Progenitor cell of endocrine pancreas (in vitro differentiated cells): ENCODE results near the gene PLCH1. TPM values are rescaled to one million over a fixed set of nuclear protein-coding genes. Genes with fewer than 3 reads are reported as not detected.

ENCODE experiments used
- DNase-seq: peaks from one replicate; pipeline ENCODE4 v3.0.0; 2021; ENCODE audit warnings: low spot score; ENCODE audit not compliant: unreplicated experiment
- H3K27ac Mint-ChIP-seq: 2 replicates; pipeline ENCODE4 v1.8.0; 2021; ENCODE audit warnings: mild to moderate bottlenecking, moderate library complexity, mixed read lengths
- H3K27me3 Mint-ChIP-seq: 2 replicates; pipeline ENCODE4 v1.8.0; 2021; ENCODE audit warnings: mixed read lengths
- H3K36me3 Mint-ChIP-seq: 2 replicates; pipeline ENCODE4 v1.8.0; 2022; ENCODE audit warnings: mixed read lengths; ENCODE audit not compliant: insufficient read depth
- H3K4me1 Mint-ChIP-seq: 2 replicates; pipeline ENCODE4 v1.8.0; 2021; ENCODE audit warnings: low read depth, mixed read lengths
- H3K4me3 Mint-ChIP-seq: 2 replicates; pipeline ENCODE4 v1.8.0; 2021; ENCODE audit warnings: low read depth, mild to moderate bottlenecking, moderate library complexity, mixed read lengths
- H3K9me3 Mint-ChIP-seq: 2 replicates; pipeline ENCODE4 v1.8.0; 2021; ENCODE audit warnings: low read depth, mixed read lengths
- CTCF ChIP-seq: fragments of 200-600 bp; sonication (generic); IDR thresholded peaks from one replicate; pipeline ENCODE4 v1.5.0; 2021; ENCODE audit warnings: antibody characterized with exemption, mild to moderate bottlenecking; ENCODE audit not compliant: unreplicated experiment
- total RNA-seq: library from RNA; stranded (reverse); gene quantifications from 2 replicates; pipeline ENCODE4 v1.2.1, GENCODE V29; 2021

PLCH1 gene
- total RNA-seq, 1 donor from 2014 or later, result 14.2 TPM

GRCh38 chr3:155352900-155353490 lies 391.9 kb downstream of the PLCH1 start:
- Mint-ChIP-seq H3K27ac (no peak overlapping the region), H3K4me3 (no peak overlapping the region), H3K9me3 (no peaks in the 10 kb centered on the region), H3K36me3 (no peaks in the 10 kb centered on the region), H3K27me3 (no peaks in the 10 kb centered on the region), H3K4me1 (no peaks in the 10 kb centered on the region)
- peak; percentile 67 for TF ChIP-seq CTCF
- no peak for DNase-seq

- Mint-ChIP-seq H3K4me3 (no peak overlapping the region), H3K4me1 (no peaks in the 10 kb centered on the region), H3K9me3 (no peaks in the 10 kb centered on the region), H3K27me3 (no peaks in the 10 kb centered on the region), H3K27ac (no peak overlapping the region), H3K36me3 (no peaks in the 10 kb centered on the region)
- no peak for DNase-seq
- no peak for TF ChIP-seq CTCF
Observed at GRCh38 chr3:155350571-155350970, 394.3 kb downstream of the PLCH1 start.

- Mint-ChIP-seq H3K27me3 (no peaks in the 10 kb centered on the region), H3K9me3 (no peaks in the 10 kb centered on the region), H3K36me3 (no peaks in the 10 kb centered on the region), H3K4me3 (no peak overlapping the region), H3K27ac (no peak overlapping the region), H3K4me1 (no peaks in the 10 kb centered on the region)
- no peak for DNase-seq
- no peak for TF ChIP-seq CTCF
Observed at GRCh38 chr3:155347901-155348300, 397.0 kb downstream of the PLCH1 start.

- no peaks in the 10 kb centered on the region for H3K36me3 Mint-ChIP-seq
- no peaks in the 10 kb centered on the region for H3K9me3 Mint-ChIP-seq
- H3K27ac Mint-ChIP-seq, result no peak overlapping the region
- peaks cover 7% of the 10 kb centered on the region for H3K4me1 Mint-ChIP-seq
- no peaks in the 10 kb centered on the region for H3K27me3 Mint-ChIP-seq
- no peak for TF ChIP-seq CTCF
- DNase-seq, result no peak
- H3K4me3 Mint-ChIP-seq, result no peak overlapping the region
Observed at GRCh38 chr3:155342344-155342743, 402.5 kb downstream of the PLCH1 start.

GRCh38 chr3:155339052-155339451 lies 405.8 kb downstream of the PLCH1 start:
- H3K27me3 Mint-ChIP-seq, result no peaks in the 10 kb centered on the region
- DNase-seq, result no peak
- no peak for TF ChIP-seq CTCF
- no peak overlapping the region for H3K4me3 Mint-ChIP-seq
- H3K36me3 Mint-ChIP-seq, result no peaks in the 10 kb centered on the region
- no peaks in the 10 kb centered on the region for H3K9me3 Mint-ChIP-seq
- H3K27ac Mint-ChIP-seq, result no peak overlapping the region
- H3K4me1 Mint-ChIP-seq, result peaks cover 7% of the 10 kb centered on the region
